HL-60/S4 treated with retinoic acid at 250 ng/mL for 4 days and 3 days (cell line): Measurements from ENCODE around the gene DNAH3.
"Not testable (repeated sequence)": the region's sequence is repeated elsewhere in the genome, so short reads cannot be mapped to it uniquely, and the experiment has no call there.

Experiments
- in situ Hi-C: fragments of 300-500 bp; cut with MboI; formaldehyde crosslinking; loops from 2 replicates; pipeline ENCODE4 v1.7.0; 2022; ENCODE audit warnings: low sequenced_read_pairs

DNAH3 gene

GRCh38 chr16:21028728-21029127 is 121.9 kb downstream of the DNAH3 start:
- in situ Hi-C loops = no loop called here

- in situ Hi-C loops = no loop called here
These were observed 123.8 kb downstream of the DNAH3 start for GRCh38 chr16:21026846-21027245.

GRCh38 chr16:21023509-21024202 is 127.0 kb downstream of the DNAH3 start:
- in situ Hi-C loops = no loop called here

- in situ Hi-C loops = no loop called here
These were observed 129.3 kb downstream of the DNAH3 start for GRCh38 chr16:21021316-21021715.

GRCh38 chr16:21009815-21010214 is 140.8 kb downstream of the DNAH3 start:
- in situ Hi-C loops = no loop called here

- in situ Hi-C loops = no loop called here
These were observed 145.6 kb downstream of the DNAH3 start for GRCh38 chr16:21005008-21005407.

GRCh38 chr16:21001262-21001661 is 149.4 kb downstream of the DNAH3 start:
- in situ Hi-C loops = no loop called here

- in situ Hi-C loops = no loop called here
These were observed 153.5 kb downstream of the DNAH3 start for GRCh38 chr16:20997147-20997546.

- in situ Hi-C loops = no loop called here
These were observed 154.9 kb downstream of the DNAH3 start for GRCh38 chr16:20995711-20996110.

GRCh38 chr16:20989496-20990070 is 161.1 kb downstream of the DNAH3 start:
- in situ Hi-C loops = not testable (repeated sequence)

- in situ Hi-C loops = no loop called here
These were observed 163.6 kb downstream of the DNAH3 start for GRCh38 chr16:20987049-20987448.

GRCh38 chr16:20984019-20984418 is 166.6 kb downstream of the DNAH3 start:
- in situ Hi-C loops = no loop called here

- in situ Hi-C loops = no loop called here
These were observed 174.1 kb downstream of the DNAH3 start for GRCh38 chr16:20976576-20976975.

- in situ Hi-C loops = not testable (repeated sequence)
These were observed 177.4 kb downstream of the DNAH3 start for GRCh38 chr16:20973201-20973600.

- in situ Hi-C loops = no loop called here
These were observed 179.2 kb downstream of the DNAH3 start for GRCh38 chr16:20971401-20971800.

GRCh38 chr16:20969386-20969785 is 181.3 kb downstream of the DNAH3 start:
- in situ Hi-C loops = no loop called here

GRCh38 chr16:20968765-20969164 is 181.9 kb downstream of the DNAH3 start:
- in situ Hi-C loops = no loop called here

GRCh38 chr16:20960899-20961298 is 189.7 kb downstream of the DNAH3 start:
- in situ Hi-C loops = no loop called here

GRCh38 chr16:20957153-20957552 is 193.5 kb downstream of the DNAH3 start:
- in situ Hi-C loops = no loop called here

GRCh38 chr16:20956319-20956718 is 194.3 kb downstream of the DNAH3 start:
- in situ Hi-C loops = no loop called here

- in situ Hi-C loops = no loop called here
These were observed 196.1 kb downstream of the DNAH3 start for GRCh38 chr16:20954574-20954973.

GRCh38 chr16:20952139-20952920 is 198.3 kb downstream of the DNAH3 start:
- in situ Hi-C loops = no loop called here
